Measurements from ENCODE around the gene CCN5.

Gene CCN5

DNA sequence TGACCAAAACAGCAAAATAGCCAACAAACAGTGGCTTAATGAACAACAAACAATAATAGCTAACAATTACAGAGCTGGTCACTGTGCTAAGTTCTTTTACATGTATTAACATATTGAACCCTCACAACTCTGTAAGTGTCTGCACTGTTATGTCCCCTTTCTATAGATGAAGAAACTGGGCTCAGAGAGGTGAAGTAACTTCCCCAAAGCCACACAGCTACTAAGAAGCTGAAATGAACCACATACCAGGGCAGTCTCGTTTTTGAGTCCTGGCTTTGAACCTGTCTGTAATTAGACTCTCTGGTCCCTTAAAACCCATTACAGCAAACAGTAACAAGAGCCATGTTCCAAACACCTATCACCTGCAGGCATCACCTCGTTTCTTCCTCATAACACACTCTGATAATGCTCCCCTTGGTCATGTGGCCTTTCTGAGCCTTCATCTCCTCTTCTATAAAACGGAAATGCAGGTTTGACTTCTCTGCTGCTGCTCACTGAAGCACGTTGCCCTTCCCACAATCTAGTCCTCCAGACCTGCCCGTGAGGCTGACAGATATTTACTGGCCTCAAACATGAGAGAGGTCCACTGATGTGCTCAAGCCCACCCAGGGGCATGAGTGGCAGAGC, 53.8 kb downstream of the CCN5 start:
- no peak overlapping the region for H3K4me3 ChIP-seq (ENCODE audit: low read depth, low read length)
- TF ChIP-seq POLR2A (IDR thresholded peaks at IDR 0.05; ENCODE audit: extremely low read depth, insufficient read length) (no peak), MYC (IDR thresholded peaks at IDR 0.05; ENCODE audit: low read depth, low read length) (no peak)
- TF ChIP-seq, protein P1, sequence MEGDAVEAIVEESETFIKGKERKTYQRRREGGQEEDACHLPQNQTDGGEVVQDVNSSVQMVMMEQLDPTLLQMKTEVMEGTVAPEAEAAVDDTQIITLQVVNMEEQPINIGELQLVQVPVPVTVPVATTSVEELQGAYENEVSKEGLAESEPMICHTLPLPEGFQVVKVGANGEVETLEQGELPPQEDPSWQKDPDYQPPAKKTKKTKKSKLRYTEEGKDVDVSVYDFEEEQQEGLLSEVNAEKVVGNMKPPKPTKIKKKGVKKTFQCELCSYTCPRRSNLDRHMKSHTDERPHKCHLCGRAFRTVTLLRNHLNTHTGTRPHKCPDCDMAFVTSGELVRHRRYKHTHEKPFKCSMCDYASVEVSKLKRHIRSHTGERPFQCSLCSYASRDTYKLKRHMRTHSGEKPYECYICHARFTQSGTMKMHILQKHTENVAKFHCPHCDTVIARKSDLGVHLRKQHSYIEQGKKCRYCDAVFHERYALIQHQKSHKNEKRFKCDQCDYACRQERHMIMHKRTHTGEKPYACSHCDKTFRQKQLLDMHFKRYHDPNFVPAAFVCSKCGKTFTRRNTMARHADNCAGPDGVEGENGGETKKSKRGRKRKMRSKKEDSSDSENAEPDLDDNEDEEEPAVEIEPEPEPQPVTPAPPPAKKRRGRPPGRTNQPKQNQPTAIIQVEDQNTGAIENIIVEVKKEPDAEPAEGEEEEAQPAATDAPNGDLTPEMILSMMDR (IDR thresholded peaks at IDR 0.05; ENCODE audit: low read depth, low read length): no peak
- TF ChIP-seq, protein P2, sequence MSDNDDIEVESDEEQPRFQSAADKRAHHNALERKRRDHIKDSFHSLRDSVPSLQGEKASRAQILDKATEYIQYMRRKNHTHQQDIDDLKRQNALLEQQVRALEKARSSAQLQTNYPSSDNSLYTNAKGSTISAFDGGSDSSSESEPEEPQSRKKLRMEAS (IDR thresholded peaks at IDR 0.05; ENCODE audit: low read depth, low read length): no peak
- no peak for DNase-seq (ENCODE audit: low read depth)

DNA sequence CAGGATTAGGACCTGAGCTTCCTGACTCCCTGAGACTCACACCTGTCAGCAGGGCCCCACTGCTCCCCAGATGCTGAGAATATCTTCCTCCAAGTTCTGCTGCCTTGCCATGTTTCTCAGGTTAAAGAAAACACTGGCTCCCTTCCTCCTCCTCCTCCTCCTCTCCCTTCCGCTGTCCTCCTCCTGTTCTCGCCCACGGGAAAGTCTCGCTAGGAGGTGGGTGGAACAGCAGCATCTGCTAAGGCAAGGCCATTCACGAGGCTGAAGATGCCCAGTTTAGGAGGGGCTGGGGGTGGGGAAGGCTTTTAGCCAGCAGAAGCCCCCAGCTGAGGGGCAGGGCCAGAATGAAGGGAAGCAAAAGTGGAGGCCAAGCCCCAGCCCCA, 54.3 kb downstream of the CCN5 start:
- TF ChIP-seq, protein P1 (IDR thresholded peaks at IDR 0.05; ENCODE audit: low read depth, low read length): no peak
- TF ChIP-seq MYC (IDR thresholded peaks at IDR 0.05; ENCODE audit: low read depth, low read length): no peak
- TF ChIP-seq, protein P2 (IDR thresholded peaks at IDR 0.05; ENCODE audit: low read depth, low read length): no peak
- TF ChIP-seq POLR2A (IDR thresholded peaks at IDR 0.05; ENCODE audit: extremely low read depth, insufficient read length): no peak
- no peak overlapping the region for H3K4me3 ChIP-seq (ENCODE audit: low read depth, low read length)
- DNase-seq (ENCODE audit: low read depth): no peak

DNA sequence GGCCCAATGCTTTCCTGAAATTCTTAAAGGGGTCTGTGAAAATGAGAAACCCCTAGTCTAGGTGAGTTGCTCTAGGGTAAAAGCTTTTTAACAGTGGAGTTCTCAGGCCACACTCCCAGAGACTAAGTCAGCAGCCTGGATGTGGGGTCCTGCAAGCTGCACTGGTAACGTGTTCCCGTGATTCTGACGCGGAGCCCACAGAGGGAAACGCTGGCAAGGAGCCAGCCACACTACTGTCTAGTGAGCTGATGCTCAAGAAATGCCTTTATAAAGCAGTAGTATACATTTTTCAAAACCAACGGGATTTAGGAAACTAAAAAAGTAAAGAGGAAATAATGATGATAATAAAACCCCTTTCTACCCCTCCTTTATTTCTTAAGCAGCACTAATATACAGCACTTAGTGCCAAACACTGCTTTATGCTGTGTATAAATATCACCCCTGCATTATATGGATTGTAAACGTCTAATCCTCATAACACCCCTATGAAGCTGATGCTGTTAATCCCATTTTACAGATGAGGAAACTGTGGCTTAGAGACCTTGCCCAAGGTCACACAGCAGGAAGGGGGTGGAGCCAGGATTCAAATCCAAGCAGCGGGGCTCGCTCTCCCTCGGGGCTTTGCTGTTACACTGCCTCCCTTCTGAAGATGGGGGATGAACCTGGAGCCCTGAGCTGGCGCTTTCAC, 55.5 kb downstream of the CCN5 start:
- DNase-seq (ENCODE audit: low read depth): peak; percentile 28
- no peak overlapping the region for H3K4me3 ChIP-seq (ENCODE audit: low read depth, low read length)
- TF ChIP-seq MYC (IDR thresholded peaks at IDR 0.05; ENCODE audit: low read depth, low read length) (no peak), POLR2A (IDR thresholded peaks at IDR 0.05; ENCODE audit: extremely low read depth, insufficient read length) (no peak)
- TF ChIP-seq, protein P1 (IDR thresholded peaks at IDR 0.05; ENCODE audit: low read depth, low read length): no peak
- TF ChIP-seq, protein P2 (IDR thresholded peaks at IDR 0.05; ENCODE audit: low read depth, low read length): no peak

DNA sequence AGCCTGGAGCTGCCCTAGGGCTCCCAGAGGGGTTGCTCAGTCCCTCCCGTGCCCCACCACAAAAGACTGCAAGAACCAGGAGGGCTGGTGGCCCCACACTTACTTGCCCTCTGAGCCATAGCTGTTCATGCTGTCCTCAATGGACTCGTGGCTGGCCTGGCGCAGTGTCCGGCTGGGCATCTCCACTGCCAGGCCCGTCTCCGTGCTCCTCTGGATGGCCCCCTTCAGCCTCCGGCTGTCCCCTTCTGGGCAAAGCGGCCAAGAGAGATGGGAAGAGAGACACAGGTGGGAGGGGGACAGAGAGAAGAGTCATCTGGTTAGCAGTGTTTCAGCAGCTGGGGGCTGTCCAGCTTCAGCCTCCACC, 56.0 kb downstream of the CCN5 start:
- H3K4me3 ChIP-seq (ENCODE audit: low read depth, low read length): no peak overlapping the region
- TF ChIP-seq, protein P2 (IDR thresholded peaks at IDR 0.05; ENCODE audit: low read depth, low read length): no peak
- TF ChIP-seq, protein P1 (IDR thresholded peaks at IDR 0.05; ENCODE audit: low read depth, low read length): no peak
- TF ChIP-seq POLR2A (IDR thresholded peaks at IDR 0.05; ENCODE audit: extremely low read depth, insufficient read length): no peak
- TF ChIP-seq MYC (IDR thresholded peaks at IDR 0.05; ENCODE audit: low read depth, low read length): no peak
- no peak for DNase-seq (ENCODE audit: low read depth)

DNA sequence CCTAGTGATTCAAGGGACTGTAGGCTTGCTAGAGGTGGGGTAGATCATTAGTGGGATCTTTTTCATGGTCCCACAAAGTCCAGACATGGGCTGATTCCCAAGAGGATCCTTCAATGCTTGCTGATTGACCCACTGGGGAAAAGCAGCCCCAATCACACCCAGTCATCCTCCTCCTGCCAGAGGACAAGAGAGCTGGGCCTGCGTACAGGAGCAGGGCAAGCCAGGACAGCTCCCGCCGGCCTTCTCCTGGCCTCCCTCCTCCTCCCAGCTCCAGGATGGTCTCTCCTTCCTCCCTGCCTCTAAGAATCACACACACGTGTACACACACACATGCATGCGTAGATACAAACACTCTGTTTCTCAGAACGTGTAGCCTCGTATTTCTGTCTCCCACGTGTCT, 57.5 kb downstream of the CCN5 start:
- TF ChIP-seq, protein P2 (IDR thresholded peaks at IDR 0.05; ENCODE audit: low read depth, low read length): no peak
- TF ChIP-seq, protein P1 (IDR thresholded peaks at IDR 0.05; ENCODE audit: low read depth, low read length): no peak
- TF ChIP-seq POLR2A (IDR thresholded peaks at IDR 0.05; ENCODE audit: extremely low read depth, insufficient read length) (no peak), MYC (IDR thresholded peaks at IDR 0.05; ENCODE audit: low read depth, low read length) (no peak)
- DNase-seq (ENCODE audit: low read depth): no peak
- no peak overlapping the region for H3K4me3 ChIP-seq (ENCODE audit: low read depth, low read length)
